Skeletal muscle cell (primary cell): ENCODE data around the gene TNNI3K.

Experiments used
- DNase-seq: peaks from one replicate; pipeline ENCODE4 v3.0.0-alpha.2; 2010; ENCODE audit warnings: low read depth
- H3K4me3 ChIP-seq: 2 replicates; pipeline ENCODE4 v1.5.1; 2011; ENCODE audit warnings: low read depth, mild to moderate bottlenecking, control low read depth, low read length, moderate library complexity

TNNI3K gene

DNA sequence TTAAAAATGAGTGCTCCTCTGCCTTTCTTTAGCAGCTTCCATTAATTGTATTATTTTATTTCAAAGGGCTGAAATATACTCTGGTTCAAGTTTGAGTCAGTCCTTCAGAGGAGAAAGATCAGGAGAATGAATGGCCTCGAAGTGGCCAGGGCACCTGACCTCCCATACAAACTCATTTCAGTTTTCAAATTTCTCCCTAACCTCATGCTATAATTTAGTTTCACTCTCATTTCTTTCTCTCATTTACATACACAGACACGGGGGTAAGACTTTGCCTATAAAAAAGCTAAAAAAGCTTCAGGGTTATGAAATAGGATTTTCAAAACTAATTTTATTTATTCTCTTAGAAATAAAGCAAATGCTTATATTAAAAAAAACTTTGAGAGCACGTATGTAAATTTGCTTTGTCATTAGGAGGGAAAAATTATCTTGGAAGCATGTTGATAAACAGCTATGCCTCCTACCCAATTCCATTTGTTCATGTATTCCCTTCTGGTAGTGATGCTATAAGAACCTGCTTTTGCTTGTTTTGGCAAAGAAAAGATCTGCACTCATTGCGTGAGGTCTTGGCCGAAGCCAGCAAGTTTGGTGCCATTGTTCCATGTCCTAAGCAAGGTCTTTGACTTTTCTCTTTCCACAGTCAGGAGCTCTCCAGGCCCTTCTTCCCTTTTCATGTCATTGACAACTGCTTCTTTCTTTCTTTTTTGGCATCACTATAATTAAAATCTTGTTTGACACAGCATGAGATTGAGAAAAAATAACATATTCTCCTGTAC lies 357.6 kb downstream of the TNNI3K start:
- DNase-seq, result no peak
- no peak overlapping the region for H3K4me3 ChIP-seq
